ENCODE results near the gene GGT6.
"Not testable (repeated sequence)": the region's sequence is repeated elsewhere in the genome, so short reads cannot be mapped to it uniquely, and the experiment has no call there.

GGT6 gene

GRCh38 chr17:4592240-4593005 lies 32.0 kb upstream of the GGT6 start:
- DNase-seq (ENCODE audit: low spot score), result no peak

- DNase-seq (ENCODE audit: low spot score), result no peak
These were observed 31.2 kb upstream of the GGT6 start for GRCh38 chr17:4591529-4591928.

DNA sequence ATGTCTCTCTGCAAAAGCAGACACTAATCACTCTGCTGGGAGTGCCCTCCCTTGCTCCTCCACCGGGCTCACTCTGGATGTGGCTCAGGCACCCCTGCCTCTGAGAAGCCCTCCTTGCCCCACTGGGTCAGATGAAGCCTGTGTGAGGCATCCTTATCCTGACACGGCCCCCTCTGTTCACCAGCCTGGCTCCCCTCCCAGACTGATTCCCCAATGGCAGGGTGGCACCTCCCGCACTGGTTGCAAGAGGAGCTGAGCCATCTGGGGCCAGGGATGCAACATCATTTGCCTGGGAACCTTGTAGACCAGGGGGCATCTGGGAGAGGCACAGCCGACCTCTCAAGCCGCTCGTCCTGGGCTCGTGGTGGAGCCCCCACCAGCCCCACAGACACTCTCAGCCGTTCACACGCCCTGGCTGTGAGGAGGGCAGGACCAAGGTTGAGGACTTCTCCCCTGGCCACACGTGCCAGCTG lies 30.6 kb upstream of the GGT6 start:
- no peak for DNase-seq (ENCODE audit: low spot score)

GRCh38 chr17:4590042-4590441 lies 29.7 kb upstream of the GGT6 start:
- DNase-seq (ENCODE audit: low spot score), result not testable (repeated sequence)

GRCh38 chr17:4588898-4589625 lies 28.7 kb upstream of the GGT6 start:
- no peak for DNase-seq (ENCODE audit: low spot score)

DNA sequence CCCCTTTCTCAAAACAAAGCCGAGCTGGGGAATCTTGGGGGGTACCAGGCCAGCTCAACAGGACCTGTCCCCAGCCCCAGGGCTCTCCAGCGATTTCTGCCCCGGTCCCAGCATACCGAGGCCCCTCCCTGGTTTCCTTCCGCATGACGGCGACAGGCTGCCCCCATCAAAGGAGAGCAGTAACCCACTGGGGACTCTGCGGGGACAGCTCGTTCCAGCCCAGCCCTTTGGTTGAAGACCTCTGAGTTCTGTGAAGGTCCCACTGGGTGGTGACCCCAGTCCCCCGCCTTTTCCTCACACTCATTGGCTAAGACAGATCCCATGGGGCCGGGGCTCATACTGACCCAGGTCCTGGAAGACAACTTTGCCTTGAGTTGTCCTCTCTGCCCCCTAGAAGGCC lies 28.0 kb upstream of the GGT6 start:
- DNase-seq (ENCODE audit: low spot score), result no peak

GRCh38 chr17:4587803-4588202 lies 27.4 kb upstream of the GGT6 start:
- no peak for DNase-seq (ENCODE audit: low spot score)

DNA sequence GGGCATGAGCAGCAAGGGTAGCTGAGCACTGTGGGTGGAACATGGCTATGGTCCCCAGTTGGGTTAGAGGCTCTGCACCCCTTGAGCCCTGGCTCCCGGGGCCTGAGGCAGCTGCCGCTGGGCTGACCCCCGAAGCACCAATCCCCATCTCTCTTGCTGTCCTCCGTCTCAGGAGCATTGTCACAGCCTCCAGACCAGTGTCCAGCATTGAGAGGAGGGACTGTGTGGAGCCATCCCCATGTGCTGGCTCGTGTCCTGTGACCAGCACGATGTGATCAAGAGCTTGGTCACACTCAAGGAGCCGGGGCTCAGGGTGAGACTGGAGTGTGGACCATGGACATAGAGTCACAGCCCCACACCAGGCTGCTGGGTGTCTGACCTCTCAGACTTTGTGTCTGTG lies 26.8 kb upstream of the GGT6 start:
- DNase-seq (ENCODE audit: low spot score), result no peak

DNA sequence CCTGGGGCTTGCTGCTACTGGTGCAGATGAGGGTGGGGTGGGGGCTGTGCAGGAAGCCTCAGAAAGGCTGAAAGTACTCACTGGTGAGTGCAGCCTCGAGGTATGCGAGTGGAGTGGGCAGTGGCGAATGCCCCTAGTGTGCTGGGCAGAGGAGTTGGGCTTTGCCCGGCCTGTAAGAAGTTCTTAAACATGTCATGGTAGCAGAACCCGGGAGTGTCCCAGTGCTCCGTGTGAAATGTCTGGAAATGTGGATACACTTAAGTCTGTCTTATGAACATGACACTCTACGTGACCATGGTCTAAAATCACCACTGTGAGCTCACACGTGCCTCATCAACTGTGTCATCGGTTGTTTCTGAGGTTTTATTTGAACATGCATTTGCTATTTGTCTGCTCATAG lies 25.7 kb upstream of the GGT6 start:
- no peak for DNase-seq (ENCODE audit: low spot score)

- no peak for DNase-seq (ENCODE audit: low spot score)
These were observed 25.2 kb upstream of the GGT6 start for GRCh38 chr17:4585638-4585994.

GRCh38 chr17:4584917-4585637 lies 24.7 kb upstream of the GGT6 start:
- DNase-seq (ENCODE audit: low spot score), result no peak

DNA sequence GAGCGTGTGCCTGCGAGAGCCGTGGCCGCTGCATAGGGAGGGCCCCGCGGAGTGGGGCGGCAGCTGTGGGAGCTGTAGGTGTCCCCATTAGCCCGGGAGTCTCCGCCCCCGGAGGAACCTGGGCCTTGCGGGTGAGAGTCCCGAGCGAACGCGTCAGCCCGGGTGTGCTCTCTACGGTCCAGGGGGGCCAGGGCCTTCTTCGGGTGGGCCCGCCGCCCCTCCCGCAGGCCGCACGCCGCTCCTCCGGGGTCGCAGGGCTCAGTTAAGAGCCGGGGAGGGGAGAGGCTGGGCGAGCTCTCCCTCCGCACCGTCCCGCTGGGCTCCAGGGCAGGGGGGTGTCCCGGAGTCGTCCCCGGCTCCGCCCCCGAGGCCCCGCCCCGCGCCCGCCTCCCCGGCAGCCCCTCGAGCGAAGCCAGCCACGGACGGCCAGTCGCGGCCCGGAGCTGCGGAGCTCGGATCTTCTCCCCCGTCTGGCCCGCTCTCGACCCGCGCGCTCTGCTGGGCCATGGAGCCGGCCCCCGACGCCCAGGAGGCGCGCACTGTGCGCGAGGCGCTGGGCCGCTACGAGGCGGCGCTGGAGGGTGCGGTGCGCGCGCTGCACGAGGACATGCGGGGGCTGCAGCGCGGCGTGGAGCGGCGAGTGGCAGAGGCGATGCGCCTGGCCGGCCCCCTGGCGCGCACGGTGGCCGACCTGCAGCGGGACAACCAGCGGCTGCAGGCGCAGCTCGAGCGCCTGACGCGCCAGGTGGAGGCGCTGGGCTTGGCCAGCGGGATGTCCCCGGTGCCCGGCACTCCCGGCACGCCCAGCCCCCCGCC lies 23.9 kb upstream of the GGT6 start, which contains the start of gene SMTNL2:
TSS of gene SMTNL2 (plus strand) at position 429 of the 816 bp plus-strand sequence. CDS start at position 506, 77 bp downstream.
- no peak for DNase-seq (ENCODE audit: low spot score)

GRCh38 chr17:4583782-4584100 lies 23.4 kb upstream of the GGT6 start:
- no peak for DNase-seq (ENCODE audit: low spot score)

- no peak for DNase-seq (ENCODE audit: low spot score)
These were observed 22.8 kb upstream of the GGT6 start for GRCh38 chr17:4583206-4583605.

DNA sequence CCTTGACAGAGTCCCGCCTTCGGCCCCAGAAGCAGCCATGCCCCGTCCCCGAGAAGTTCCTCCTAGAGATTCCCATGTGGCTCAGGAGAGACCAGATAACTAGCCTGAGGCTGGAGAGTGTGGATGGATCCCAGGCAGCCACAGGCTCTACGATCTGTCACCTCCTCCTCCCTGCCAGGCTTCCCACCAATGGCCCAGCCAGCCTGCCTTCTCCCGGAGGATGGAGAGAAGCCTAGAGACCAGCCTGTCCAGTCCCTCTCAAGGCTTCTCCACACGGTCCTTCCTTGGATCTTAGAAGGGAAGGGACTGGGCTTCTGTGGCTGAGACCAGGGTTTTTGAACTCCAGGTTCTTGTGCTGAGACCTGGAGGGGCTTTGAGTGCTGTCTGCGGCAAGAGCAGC lies 22.3 kb upstream of the GGT6 start:
- no peak for DNase-seq (ENCODE audit: low spot score)

GRCh38 chr17:4582101-4582501 lies 21.7 kb upstream of the GGT6 start:
- no peak for DNase-seq (ENCODE audit: low spot score)

- DNase-seq (ENCODE audit: low spot score), result no peak
These were observed 19.9 kb upstream of the GGT6 start for GRCh38 chr17:4580291-4580690.

- DNase-seq (ENCODE audit: low spot score), result no peak
These were observed 19.3 kb upstream of the GGT6 start for GRCh38 chr17:4579678-4580077.

- not testable (repeated sequence) for DNase-seq (ENCODE audit: low spot score)
These were observed 18.0 kb upstream of the GGT6 start for GRCh38 chr17:4578349-4578748.

DNA sequence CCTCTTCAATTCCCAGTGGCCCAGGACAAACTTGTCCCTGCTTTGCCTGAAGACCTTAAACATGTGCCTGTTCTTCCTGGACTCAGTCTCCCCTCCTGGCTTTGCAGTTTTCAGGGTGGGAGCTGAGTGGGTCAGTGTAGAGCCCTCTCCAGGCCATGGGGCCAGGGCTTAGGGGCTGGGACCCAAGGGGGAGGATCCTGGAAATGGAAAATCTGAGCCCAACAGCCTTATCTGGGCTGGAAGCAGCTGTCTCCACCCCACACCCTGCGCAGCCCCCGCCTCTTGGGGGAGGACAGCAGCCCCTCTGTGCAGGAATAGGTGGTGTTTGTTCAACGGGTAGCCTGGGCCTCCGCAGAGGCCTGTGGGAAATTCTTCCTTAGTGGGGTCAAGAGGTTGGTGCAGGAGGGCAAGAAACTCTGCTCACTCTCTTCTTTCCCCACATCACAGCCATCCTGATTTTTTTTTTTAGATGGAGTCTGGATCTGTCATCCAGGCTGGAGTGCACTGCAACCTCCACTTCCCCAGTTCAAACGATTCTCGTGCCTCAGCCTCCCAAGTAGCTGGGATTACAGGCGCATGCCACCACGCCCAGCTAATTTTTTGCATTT lies 17.1 kb upstream of the GGT6 start:
- no peak for DNase-seq (ENCODE audit: low spot score)

DNA sequence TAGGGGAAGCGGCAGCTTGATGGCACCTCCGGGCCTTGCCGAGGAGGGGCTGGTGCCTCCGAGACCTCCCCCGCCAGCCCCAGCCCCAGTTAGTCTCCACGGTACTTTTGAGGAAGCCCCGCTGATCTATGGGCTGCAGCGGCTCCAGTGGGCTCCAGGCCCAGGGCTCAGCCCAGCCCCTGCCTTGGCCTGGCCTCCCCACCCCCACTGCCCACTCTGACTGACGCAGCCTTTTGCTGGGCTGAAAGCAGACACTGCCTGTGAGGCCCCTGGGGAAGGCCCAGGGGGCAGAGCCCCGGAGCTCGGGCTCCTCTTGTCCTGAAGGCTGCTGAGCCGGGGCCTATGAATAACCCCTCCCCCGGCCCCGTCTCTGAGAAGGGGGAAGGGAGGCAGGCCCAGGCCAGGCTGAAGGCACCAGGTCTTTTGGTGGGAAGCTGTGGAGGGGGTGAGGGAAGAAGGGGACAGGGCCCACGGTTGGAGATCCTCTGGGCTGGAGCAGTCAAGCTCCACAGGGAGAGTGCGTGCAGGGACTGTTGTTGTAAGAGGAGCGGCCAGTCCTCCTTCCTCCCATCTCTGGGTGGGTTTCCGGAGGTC lies 16.4 kb upstream of the GGT6 start:
- DNase-seq (ENCODE audit: low spot score), result no peak
